ENCODE results near the gene NUDT16. TPM values are rescaled to one million over a fixed set of nuclear protein-coding genes. Genes with fewer than 3 reads are reported as not detected.

Gene NUDT16
- total and polyA plus RNA-seq, 9 of the 15 experiments (the other 6 are each of a cell fraction or from before 2014, with no cell fraction given), result 1.5 to 11.4 (median 7.6) TPM

DNA sequence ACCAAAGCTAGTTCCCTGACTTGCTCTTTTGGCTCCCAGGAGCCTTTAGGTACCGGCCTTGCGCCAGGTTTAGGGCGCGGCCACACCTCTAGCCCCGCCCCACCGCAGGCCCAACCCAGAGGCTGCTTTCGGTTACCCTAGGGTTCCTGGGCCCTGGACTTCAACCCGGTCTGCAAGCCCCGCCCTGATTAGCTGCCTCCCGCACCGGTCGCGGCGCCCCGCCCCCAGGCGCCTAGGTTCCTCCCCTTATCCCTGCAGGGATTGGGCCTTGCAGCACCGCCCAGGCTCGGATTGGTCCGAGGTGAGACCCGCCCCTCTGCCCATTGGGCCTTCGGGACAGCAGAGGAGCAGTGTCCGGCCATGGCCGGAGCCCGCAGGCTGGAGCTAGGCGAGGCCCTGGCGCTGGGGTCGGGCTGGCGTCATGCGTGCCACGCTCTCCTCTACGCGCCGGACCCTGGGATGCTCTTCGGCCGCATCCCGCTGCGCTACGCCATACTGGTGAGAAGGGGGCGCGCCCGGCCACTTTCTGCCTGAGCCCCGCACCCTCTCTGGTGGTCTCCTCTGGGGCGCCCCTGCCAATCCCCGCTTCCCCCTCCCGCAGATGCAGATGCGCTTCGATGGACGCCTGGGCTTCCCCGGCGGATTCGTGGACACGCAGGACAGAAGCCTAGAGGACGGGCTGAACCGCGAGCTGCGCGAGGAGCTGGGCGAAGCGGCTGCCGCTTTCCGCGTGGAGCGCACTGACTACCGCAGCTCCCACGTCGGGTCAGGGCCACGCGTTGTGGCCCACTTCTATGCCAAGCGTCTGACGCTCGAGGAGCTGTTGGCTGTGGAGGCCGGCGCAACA is at the start of gene NUDT16 (continued):
- TF ChIP-seq TEAD4 (IDR thresholded peaks at IDR 0.05; ENCODE audit: low read length) (no peak), TEAD4 (CRISPR knock-in tag; IDR thresholded peaks at IDR 0.05; ENCODE audit: borderline replicate concordance) (no peak), ZBTB34 (CRISPR knock-in tag; IDR thresholded peaks at IDR 0.05) (no peak), MEF2D (tag; conservative IDR thresholded peaks at IDR 0.05; ENCODE audit: low read depth) (no peak), HDAC6 (IDR thresholded peaks at IDR 0.05; ENCODE audit: low read depth, low read length) (no peak), ELF2 (CRISPR knock-in tag; IDR thresholded peaks at IDR 0.05) (no peak), ARHGAP35 (IDR thresholded peaks at IDR 0.05; ENCODE audit: partially characterized antibody) (no peak), SMARCB1 (IDR thresholded peaks at IDR 0.05; ENCODE audit: insufficient read length, low read depth) (no peak), DDX20 (tag; IDR thresholded peaks at IDR 0.05; ENCODE audit: low read depth) (no peak), XRCC3 (IDR thresholded peaks at IDR 0.05) (no peak), ZNF146 (CRISPR knock-in tag; IDR thresholded peaks at IDR 0.05; ENCODE audit: unreplicated experiment) (no peak), L3MBTL2 (IDR thresholded peaks at IDR 0.05) (peak; percentile 67; the same call in 1 of the 2 replicates), KAT7 (CRISPR knock-in tag; IDR thresholded peaks at IDR 0.05; ENCODE audit: borderline replicate concordance) (peak; percentile 46; the same call in 1 of the 2 replicates)
- TF ChIP-seq, protein P1, sequence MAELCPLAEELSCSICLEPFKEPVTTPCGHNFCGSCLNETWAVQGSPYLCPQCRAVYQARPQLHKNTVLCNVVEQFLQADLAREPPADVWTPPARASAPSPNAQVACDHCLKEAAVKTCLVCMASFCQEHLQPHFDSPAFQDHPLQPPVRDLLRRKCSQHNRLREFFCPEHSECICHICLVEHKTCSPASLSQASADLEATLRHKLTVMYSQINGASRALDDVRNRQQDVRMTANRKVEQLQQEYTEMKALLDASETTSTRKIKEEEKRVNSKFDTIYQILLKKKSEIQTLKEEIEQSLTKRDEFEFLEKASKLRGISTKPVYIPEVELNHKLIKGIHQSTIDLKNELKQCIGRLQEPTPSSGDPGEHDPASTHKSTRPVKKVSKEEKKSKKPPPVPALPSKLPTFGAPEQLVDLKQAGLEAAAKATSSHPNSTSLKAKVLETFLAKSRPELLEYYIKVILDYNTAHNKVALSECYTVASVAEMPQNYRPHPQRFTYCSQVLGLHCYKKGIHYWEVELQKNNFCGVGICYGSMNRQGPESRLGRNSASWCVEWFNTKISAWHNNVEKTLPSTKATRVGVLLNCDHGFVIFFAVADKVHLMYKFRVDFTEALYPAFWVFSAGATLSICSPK (IDR thresholded peaks at IDR 0.05; ENCODE audit: borderline replicate concordance), result no peak
- TF ChIP-seq, protein P2, sequence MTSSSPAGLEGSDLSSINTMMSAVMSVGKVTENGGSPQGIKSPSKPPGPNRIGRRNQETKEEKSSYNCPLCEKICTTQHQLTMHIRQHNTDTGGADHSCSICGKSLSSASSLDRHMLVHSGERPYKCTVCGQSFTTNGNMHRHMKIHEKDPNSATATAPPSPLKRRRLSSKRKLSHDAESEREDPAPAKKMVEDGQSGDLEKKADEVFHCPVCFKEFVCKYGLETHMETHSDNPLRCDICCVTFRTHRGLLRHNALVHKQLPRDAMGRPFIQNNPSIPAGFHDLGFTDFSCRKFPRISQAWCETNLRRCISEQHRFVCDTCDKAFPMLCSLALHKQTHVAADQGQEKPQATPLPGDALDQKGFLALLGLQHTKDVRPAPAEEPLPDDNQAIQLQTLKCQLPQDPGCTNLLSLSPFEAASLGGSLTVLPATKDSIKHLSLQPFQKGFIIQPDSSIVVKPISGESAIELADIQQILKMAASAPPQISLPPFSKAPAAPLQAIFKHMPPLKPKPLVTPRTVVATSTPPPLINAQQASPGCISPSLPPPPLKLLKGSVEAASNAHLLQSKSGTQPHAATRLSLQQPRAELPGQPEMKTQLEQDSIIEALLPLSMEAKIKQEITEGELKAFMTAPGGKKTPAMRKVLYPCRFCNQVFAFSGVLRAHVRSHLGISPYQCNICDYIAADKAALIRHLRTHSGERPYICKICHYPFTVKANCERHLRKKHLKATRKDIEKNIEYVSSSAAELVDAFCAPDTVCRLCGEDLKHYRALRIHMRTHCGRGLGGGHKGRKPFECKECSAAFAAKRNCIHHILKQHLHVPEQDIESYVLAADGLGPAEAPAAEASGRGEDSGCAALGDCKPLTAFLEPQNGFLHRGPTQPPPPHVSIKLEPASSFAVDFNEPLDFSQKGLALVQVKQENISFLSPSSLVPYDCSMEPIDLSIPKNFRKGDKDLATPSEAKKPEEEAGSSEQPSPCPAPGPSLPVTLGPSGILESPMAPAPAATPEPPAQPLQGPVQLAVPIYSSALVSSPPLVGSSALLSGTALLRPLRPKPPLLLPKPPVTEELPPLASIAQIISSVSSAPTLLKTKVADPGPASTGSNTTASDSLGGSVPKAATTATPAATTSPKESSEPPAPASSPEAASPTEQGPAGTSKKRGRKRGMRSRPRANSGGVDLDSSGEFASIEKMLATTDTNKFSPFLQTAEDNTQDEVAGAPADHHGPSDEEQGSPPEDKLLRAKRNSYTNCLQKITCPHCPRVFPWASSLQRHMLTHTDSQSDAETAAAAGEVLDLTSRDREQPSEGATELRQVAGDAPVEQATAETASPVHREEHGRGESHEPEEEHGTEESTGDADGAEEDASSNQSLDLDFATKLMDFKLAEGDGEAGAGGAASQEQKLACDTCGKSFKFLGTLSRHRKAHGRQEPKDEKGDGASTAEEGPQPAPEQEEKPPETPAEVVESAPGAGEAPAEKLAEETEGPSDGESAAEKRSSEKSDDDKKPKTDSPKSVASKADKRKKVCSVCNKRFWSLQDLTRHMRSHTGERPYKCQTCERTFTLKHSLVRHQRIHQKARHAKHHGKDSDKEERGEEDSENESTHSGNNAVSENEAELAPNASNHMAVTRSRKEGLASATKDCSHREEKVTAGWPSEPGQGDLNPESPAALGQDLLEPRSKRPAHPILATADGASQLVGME (CRISPR knock-in tag; IDR thresholded peaks at IDR 0.05), result no peak
- TF ChIP-seq, protein P3, sequence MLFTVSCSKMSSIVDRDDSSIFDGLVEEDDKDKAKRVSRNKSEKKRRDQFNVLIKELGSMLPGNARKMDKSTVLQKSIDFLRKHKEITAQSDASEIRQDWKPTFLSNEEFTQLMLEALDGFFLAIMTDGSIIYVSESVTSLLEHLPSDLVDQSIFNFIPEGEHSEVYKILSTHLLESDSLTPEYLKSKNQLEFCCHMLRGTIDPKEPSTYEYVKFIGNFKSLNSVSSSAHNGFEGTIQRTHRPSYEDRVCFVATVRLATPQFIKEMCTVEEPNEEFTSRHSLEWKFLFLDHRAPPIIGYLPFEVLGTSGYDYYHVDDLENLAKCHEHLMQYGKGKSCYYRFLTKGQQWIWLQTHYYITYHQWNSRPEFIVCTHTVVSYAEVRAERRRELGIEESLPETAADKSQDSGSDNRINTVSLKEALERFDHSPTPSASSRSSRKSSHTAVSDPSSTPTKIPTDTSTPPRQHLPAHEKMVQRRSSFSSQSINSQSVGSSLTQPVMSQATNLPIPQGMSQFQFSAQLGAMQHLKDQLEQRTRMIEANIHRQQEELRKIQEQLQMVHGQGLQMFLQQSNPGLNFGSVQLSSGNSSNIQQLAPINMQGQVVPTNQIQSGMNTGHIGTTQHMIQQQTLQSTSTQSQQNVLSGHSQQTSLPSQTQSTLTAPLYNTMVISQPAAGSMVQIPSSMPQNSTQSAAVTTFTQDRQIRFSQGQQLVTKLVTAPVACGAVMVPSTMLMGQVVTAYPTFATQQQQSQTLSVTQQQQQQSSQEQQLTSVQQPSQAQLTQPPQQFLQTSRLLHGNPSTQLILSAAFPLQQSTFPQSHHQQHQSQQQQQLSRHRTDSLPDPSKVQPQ (CRISPR knock-in tag; IDR thresholded peaks at IDR 0.05; ENCODE audit: borderline replicate concordance), result no peak

Data from K562 (cell line).